HG03520 (cell line): ENCODE results near the gene S100A12.

Experiments
- ATAC-seq: cut with Tn5 transposase; IDR thresholded peaks from one replicate; pipeline ENCODE4 v1.9.1; 2021; ENCODE audit warnings: mild to moderate bottlenecking, moderate library complexity; ENCODE audit not compliant: unreplicated experiment

The S100A12 gene

DNA sequence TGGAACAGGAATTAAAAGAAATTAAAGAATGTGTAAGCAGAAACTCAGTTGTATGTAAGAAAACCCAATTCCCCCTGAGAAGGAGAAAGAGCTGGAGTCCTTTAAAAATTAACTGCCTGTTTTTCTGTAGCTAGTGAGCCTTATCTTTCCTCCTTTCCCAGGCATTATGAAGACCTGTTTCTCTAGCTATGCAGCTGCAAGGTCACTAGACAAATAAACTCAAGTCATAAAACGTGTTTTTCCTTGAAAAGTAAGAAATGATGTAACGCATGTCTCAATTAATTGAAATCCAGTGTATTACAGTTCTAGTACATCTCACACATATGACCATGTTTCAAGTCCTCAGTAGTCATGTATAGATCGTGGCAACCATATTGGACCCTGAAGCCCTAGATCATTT is 5.3 kb downstream of the S100A12 start:
- no peak for ATAC-seq

GRCh38 chr1:153368495-153368894 is 6.9 kb downstream of the S100A12 start:
- ATAC-seq, result no peak

DNA sequence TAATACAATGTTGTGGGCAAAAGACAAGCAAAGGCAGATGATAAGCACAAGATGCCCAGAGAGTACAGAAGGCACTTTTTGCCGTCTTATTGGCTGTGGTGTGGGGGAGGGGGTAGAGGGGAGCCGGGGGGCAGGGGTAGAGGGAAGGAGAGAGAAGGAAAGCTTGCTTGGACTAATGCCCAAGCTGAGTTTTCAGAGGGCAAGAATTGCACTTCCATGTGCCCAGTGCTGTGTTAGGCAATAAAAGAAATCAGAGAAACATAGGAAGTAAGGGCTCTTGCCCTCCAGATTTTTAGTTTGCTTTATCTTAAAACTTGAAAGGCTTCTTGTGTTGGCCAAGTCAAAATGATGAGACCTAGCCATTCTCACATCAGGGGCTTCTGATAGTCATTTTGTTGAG is 8.3 kb downstream of the S100A12 start:
- ATAC-seq, result no peak

GRCh38 chr1:153366261-153366660 is 9.2 kb downstream of the S100A12 start:
- ATAC-seq, result no peak

GRCh38 chr1:153365696-153366095 is 9.7 kb downstream of the S100A12 start:
- ATAC-seq, result no peak

GRCh38 chr1:153364766-153365666 is 10.4 kb downstream of the S100A12 start:
- no peak for ATAC-seq

- ATAC-seq, result no peak
Measured at GRCh38 chr1:153364156-153364555, 11.3 kb downstream of the S100A12 start.

- ATAC-seq, result no peak
Measured at GRCh38 chr1:153363641-153364040, 11.8 kb downstream of the S100A12 start.

GRCh38 chr1:153362187-153362775 is 13.1 kb downstream of the S100A12 start:
- ATAC-seq, result no peak

DNA sequence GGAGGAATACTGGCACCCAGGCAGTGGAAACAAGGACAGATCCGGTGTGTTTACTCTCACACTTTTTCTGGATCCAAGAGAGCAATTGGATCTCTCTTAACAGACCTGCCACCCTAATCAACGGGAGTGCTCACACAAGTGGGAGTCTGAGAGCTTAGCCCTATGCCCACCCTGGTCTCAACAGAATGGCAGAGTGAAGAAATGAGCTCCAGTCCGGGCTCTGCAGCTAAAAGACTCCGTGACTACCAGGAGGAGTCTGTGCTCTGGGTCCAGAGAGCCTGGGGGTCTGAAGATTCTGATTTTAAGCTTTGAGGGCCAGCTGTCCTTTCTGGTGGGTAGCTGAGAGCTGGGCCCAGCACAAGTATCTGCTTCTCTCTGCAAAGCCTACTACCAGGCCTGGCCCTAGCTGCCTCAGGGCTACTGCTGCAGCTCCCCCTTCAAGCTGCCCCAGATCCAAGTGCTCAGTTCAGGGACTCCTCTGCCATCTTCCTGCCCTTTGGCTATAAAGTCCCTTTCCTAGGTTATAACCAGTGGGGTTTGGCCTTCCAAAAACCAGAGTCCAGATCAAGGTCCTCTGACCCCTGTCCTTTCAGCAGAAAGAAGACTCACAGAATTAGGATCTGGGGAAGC is 13.8 kb downstream of the S100A12 start:
- ATAC-seq, result no peak

- ATAC-seq, result no peak
Measured at GRCh38 chr1:153360592-153361479, 14.6 kb downstream of the S100A12 start.

DNA sequence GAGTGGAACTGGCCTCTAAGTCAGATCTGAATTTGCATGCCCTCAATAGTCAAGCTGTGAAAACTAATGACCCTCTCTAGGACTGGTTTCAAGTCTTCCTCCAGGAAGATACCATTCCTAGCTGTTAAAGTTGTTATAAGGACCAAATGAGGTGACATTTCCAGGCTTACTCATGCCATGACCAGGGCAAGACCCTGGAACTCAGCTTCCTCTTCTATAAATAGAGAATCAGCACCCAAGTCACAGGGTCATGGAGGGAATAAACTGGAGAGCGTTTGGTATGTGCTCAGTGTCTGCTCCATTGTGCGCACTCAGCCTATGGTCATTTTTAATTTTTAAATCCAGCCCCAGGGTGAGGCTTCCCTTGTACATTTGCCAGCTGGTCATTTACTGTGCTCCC is 15.2 kb downstream of the S100A12 start:
- no peak for ATAC-seq

DNA sequence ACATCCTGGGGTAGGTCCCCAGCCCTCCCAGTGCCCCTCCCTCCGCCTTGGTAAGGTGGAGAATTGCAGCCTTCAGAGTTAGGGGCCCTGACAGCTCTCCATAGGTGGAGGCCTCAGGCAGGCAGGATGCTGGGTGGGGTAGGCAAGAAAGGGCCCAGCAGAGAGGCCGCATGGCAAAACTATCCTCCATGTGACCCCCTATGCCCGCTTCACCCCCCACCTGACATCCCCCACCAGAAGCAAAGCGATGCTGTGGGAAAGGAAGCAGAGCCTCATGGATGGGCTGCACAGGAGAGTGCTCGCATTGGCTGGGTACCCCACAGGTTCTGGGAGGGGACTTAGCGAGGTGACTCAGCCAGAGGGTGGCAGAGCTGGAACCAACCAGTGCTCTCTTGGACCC is 16.2 kb downstream of the S100A12 start:
- ATAC-seq, result no peak

- no peak for ATAC-seq
Measured at GRCh38 chr1:153358691-153358975, 16.8 kb downstream of the S100A12 start.

DNA sequence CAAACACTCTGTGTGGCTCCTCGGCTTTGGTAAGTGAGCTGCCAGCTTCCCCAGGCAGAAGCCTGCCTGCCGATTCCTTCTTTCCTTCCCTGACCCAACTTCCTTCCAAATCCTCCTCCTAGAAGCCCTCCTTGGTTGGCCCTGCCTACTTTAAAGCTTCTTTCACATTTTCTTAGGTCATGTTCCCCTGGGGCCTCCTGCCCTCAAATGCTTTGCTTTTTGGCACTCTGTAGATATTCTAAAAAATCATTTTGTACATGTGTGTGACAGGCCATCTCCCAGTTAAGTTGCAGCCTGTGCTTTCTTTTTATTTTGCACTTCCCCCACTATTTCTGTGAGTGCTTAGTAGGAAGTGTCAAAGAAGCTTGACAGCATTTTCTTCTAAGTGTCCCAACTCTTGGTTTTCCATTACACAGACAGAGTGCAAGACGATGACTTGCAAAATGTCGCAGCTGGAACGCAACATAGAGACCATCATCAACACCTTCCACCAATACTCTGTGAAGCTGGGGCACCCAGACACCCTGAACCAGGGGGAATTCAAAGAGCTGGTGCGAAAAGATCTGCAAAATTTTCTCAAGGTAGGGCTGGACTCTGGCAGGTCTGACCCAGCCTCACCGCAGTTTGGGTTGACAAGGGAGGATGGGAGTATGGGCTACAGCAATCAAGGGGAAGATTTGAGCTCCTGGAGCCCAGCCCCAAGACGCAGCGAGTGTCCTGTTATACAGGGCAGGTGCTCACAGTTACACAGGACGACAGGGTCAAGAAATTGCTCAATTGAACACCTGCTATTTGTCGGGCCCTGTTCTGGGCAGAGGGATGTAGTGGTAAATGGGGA is 17.3 kb downstream of the S100A12 start, which contains the start of gene S100A9:
Gene S100A9 (plus strand): TSS at position 2 of the 838 bp plus-strand sequence. CDS start 430 bp downstream, at position 432.
- no peak for ATAC-seq

DNA sequence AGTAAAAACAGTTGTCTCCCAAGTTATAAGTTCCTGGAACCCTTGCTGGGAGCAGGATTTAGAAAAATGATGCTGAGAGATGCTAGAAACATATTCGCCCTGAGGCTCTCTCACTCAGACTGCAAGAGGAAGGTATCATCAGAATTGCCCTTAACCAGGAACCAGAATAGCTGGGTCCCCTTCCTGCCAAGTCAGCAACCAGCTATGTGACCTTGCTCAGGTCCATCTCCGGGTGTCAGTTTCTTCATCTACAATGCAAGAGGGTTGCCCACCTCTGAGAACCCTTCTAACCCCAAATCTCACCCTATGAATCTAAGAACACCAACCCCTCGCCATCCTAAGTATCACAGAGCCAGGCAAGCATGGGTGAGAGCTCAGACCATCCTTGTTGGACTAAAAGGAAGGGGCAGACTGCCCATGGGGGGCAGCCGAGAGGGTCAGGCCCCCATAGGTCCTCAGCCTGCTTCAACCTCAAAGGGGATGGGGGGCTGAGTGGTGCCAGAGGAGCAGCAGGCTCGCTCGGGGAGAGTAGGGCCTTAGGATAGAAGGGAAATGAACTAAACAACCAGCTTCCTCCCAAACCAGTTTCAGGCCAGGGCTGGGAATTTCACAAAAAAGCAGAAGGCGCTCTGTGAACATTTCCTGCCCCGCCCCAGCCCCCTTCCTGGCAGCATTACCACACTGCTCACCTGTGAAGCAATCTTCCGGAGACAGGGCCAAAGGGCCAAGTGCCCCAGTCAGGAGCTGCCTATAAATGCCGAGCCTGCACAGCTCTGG is 18.2 kb downstream of the S100A12 start:
- ATAC-seq, result no peak

DNA sequence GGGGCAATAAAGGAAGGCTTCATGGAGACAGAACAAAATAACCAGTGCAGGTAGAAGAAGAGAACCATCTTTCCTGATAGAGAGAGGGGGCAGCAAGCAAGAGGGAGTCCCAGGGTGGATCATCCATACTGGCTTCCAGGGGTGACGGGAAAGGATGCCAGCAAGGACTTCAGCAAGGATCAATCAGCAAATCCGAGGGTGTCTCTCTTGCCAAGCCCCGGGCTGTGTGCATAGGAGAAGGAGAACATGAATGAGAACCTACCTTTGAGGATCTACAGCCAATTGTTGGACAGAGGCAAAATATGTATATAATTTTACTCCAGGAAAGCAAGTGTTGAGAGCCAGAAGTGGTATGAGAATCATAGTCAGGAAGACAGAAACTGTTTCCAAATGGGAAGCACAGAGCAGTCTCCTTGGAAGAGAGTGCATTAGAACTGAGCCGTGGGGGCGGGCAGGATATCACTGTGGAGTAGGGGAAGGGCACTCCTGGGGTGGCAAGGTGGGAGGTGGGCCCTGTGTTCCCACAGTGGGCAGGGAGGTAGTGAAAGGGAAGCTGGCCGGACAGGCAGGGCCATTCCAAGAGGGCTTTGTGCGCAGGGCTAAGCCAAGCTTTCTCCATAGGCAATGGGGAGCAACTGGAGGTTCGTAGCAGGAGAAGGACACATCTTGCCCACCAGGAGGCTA is 18.9 kb downstream of the S100A12 start:
- no peak for ATAC-seq

DNA sequence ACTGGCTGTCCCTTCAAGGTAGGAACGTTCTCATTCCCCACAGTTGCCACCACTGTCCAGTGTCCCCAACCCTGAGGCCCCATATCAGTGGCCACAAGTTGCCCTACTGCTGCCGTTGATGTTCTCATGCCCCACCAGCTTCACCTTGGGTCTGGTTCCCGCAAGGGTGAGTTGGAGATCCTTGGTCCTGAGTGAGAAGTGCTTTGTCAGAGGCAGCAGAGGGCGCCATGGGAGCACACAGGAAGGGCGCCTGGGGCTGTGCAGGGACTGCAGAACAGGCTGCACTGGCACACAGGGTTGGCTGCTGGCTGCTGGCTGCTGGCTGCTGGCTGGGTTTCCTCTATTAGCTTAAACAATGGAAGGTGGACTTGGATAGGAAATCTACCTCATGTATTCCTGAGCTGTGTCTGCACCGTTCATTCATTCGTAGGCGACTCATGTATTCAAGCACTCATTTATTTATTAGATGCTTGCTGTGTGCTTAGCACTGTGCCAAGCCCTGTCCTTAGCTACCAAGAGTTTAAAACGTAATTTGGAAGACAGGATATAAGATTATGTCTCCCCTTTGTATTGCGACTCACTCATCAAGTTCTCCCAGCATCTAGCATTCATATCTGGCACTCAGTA is 19.9 kb downstream of the S100A12 start:
- ATAC-seq, result no peak
